Raji (cell line): ENCODE data around the gene TUBGCP2.

ENCODE experiments used
- POLR2A ChIP-seq: IDR thresholded peaks from 2 replicates; pipeline ENCODE4 v1.6.1; 2011; ENCODE audit warnings: low read depth, low read length, control low read depth; ENCODE audit not compliant: insufficient read depth

Gene TUBGCP2

DNA sequence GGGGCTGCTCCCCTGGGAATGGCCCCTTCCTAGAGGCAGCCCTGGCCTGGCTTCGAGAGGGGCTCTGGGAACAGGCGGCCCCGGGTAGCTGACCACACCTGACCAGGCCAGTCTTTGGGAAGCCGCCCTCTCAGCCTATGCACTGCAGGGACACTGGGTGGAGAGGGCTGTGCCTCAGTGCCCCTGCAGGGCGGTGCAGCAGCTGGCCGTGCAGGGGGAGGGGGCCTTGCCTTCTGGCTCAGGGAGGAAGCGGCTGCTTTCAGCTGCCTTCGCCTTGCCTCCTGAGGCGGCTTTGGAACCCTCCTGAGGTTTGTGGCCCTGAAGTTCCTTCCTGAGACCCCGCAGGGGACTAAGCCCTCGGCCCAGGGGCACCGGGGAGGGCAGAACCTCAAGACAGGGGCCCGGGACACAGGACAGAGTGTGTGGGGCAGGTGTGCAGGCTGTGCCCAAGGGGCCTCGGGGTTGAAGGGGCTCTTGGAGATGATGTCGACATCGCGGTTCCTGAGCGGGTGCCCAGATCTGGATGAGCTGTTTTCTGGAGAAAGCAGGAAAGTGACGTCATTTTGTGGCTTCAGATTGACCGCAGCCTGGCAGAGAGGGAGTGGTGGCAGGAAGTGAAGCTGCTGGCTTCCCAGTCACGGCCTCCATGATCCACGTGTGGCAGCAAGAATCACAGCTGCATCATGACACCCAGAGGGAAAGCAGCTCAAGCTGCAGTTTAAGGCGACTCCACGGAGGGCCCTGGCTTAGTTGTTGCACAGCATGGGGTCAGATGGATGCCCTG is 49.7 kb downstream of the TUBGCP2 start:
- TF ChIP-seq POLR2A, result no peak

DNA sequence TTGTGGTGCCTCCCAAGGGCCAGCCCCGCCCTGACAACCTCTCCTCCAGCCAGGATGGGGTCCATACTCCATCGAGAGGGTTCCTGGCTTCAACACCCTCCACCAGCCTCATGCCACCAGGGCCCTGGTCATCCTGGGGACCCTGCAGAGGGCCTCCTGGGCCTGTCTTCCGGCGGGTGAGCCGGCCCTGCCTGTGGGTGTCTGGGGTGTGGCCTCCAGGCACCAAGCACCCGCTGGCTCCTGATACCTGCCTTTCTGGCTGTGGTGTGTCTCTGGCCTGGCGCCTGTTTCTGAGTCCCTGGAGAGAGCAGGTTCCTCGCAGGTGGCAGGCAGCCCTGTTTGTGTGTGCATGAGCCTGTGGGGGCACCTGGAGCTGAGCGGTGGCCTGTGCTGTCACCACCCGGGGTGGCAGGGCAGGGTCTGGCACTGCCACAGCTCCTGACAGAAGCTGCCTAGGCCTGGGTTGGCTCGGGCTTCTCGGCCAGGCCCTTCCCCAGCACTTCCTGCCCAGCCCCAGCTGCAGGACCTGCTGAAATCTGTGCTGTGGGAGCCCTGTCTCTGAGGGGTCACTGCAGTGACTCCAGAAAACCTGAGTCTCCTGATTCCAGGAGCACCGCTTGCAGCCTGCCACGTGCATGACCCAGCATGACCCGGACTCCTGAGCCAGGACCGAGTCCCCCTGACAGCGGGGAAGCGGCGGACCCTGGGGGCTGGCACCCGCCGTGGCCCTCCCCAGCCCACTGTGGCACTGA is 50.4 kb downstream of the TUBGCP2 start:
- TF ChIP-seq POLR2A, result no peak

DNA sequence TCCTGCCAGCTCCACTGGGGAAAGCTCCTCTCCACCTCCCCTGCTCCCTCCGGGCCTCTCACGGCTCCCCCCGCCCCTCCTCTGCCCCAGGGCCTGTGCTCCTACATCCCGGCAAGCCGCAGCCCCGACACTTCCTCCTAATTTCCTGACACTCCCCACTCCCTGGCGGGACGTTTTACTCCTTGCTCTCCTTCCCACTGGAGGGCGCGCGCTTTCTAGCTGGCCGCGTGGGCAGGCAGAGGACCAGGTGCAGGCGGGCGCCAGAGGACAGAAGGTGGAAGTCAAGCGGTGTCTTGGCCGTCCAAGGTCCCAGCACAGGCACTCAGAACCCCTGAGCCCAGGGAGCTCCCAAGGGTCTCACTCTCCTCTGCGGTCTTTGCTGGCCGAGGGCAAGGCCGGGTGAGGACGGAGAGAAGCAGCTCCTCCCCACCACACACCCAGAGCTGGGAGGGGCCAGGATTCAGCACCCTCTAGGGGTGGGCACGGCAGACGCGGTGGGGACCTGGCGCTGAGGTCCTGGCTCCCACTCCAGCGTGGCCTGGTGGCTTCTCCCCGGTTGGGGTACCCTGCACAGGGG is 51.1 kb downstream of the TUBGCP2 start:
- TF ChIP-seq POLR2A, result no peak

DNA sequence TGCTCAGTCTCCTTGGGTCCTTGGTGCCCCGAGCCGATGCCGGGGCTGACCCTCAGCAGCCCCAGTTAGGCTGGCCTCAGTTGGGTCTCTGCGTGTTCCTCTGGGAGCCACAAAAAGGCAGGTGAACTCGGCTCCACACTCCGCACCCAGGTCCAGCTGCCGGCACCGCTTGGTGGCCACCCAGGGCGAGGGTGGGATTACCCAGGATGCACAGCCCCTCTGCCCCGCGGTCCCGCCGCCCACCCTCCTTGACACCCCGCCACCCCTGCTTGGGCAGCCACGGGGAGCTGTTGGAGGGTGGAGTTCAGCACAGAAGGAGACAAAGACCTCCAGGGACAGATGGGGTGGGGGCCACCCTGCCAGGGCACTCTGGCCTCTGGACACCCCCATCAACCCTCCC is 53.3 kb downstream of the TUBGCP2 start:
- no peak for TF ChIP-seq POLR2A

DNA sequence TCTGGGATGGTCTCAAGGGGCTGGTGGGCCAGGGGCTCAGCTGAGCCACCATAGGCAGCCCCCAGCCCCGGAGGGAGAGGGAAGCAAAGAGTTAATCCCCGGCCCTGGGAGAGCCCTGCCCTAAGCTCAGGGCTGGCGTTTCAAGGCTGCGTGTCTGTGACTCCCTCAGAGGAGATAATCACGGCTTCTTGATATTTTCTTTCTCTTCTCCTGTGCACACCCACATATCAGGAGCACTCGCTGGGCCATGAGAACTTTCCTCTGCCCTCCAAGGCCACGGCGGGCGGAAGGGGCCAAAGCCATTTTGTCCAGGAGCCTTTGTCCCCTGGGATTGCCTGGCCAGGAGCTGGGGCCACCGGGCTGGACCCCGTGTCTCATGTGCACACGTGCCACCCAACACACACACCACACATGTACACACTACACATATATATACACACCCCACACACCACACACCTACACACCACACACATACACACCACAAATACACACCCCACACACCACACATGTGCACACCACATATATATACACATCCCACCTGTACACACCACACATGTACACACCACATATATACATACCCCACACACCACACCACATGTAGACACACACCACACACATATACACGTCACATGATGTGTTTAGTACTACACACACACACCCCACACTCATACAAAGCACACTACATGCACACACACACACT is 54.1 kb downstream of the TUBGCP2 start:
- no peak for TF ChIP-seq POLR2A

DNA sequence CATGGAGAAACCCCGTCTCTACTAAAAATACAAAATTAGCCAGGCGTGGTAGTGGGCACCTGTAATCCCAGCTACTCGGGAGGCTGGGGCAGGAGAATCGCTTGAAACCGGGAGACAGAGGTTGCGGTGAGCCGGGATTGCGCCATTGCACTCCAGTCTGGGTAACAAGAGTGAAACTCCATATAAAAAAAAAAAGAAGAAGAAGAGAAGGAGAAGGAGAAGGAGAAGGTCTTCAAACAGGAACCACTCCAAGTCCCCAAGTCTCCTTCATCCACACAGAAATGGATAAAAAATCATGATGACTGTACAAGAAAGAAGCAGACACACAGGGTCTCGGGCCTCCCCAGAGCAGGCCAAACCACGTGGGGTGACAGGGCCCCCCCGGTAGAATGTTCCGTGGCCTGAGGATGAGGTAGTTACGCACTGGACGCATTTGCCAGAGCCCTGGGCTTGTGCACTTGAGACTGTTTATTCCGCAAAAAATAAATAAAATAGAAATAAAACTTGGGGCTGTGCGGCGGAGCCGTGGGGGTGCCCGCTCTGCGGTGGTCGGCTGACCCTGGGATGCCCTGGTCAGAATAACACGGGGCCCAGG is 55.2 kb downstream of the TUBGCP2 start:
- no peak for TF ChIP-seq POLR2A

DNA sequence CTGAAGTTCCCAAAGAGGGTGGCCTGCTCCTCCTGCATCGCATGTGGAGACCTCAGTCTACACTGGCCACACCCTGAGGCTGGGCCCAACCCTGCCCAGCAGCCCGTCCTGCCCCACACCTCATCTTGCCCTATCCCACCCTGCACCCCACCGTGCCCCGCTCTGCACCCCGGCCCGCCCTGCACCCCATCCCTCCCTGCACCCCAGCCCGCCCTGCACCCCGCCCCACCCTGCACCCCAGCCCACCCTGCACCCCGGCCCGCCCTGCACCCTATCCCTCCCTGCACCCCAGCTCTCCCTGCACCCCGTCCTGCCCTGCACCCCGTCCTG is 56.5 kb downstream of the TUBGCP2 start:
- no peak for TF ChIP-seq POLR2A

DNA sequence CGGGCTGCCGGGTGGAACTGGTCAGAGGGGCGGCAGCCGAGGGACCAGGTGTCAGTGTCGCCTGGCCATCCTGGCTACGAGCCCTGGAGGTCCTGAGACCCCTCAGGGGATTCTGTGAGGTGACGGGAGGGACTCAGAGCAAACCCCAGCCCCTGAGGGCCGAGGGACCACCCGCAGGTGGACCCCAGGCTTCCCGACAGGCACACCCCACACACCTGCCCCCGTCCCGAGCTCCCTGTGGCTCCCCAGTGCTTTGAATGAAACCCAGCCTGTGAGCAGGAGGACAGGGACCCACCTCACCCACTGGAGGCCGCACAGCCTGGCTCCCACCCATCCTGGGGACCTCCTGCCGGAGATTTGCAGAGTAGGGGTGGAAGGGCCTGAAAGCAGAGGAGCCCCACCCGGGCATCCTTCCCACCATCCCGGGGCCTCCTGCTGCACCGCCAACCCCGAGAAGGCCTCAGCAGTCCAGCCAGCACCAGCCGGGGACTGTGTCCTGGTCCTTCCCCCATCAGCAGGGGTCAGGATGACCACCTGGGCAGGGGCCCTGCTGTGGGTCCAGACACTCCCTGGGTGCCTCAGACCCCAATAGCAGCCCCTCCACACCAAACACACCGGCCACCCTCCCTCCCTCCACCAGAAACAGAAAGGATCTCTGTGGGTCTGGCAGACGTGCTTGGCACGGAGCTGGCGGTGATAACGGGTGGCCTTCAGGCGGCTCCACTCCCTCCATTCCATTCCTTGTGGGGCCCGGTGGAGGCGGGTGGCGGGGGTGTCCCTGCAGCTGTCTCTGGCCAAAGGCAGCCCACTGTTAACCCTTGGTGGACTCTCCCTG is 57.1 kb downstream of the TUBGCP2 start:
- TF ChIP-seq POLR2A, result no peak

DNA sequence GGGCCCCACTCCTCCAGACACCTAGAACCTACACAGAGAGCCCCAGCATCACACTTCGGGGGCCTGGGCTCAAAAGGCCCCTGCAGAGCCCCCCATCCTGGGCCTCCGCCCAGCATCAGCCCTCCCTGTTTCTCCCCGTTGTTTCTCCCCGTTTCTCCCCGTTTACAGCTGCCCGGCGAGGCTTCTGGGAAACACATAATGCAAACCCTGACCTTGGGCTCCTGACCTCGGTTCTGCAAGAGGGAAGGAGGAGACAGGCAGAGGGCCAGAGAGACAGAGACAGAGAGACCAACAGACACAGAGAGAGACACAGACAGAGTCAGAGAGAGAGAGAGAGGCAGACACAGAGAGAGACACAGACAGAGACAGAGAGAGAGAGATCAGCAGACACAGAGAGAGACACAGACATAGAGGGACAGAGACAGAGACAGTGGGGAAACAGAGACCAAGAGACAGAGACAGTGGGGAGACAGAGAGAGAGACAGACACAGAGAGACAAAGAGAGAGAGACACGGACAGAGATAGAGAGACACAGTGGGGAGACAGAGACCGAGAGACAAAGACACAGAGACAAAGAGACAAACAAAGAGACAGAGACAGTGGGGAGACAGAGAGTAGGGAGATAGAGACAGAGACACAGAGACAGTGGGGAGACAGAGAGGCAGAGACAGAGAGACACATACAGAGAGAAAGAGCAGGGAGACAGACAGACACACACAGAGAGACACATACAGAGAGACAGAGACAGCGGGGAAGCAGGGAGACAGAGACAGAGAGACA is 58.5 kb downstream of the TUBGCP2 start:
- TF ChIP-seq POLR2A, result no peak

DNA sequence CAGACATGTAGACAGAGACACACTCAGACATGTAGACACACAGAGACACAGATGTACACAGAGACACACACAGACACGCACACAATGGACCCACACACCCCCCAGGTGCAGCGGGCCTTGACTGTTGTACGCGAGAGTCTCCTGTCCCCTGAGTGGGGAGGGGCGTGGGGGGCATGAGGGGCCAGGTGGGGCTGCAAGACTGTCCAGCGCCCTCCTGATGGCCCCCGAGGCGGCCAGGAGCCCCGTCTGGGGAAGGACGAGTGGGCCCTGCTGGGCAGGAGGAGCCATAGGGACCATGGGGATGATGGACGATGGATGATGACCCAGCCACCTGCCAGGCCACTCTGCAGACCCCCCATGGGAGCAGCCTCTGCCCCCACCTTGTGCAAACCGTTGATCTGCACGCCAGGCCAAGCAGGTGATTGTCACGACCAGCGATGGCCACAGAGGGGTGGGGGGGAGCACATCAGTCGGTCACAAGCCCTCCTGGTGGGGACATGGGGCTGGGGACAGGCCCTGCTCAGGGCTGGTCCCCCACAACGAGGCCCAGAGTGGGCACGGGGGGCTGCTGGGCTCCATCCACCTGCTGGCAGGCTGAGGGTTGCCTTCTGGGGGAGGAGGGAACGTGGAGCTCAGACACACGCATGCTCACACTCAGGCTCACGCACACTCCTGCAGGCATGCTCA is 59.4 kb downstream of the TUBGCP2 start:
- TF ChIP-seq POLR2A, result no peak

DNA sequence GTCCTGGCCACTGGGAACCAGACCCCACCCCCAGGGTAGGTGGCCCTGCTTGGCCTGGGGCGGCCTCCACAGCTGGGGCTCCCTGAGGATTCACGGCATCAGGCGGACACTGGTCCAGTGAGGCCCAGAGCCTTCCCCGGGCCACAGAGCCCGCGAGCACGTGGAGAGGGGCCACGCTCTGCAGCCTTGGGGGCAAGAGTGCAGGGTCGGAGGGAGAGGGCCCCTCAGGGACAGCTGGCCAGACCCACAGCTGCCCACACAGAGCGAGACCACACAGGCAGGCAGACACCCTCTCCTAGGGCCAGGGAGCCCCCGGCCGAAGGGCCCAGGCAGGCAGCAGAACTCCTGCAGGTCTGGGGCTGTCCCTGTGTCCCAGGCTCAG is 60.3 kb downstream of the TUBGCP2 start:
- TF ChIP-seq POLR2A, result no peak

DNA sequence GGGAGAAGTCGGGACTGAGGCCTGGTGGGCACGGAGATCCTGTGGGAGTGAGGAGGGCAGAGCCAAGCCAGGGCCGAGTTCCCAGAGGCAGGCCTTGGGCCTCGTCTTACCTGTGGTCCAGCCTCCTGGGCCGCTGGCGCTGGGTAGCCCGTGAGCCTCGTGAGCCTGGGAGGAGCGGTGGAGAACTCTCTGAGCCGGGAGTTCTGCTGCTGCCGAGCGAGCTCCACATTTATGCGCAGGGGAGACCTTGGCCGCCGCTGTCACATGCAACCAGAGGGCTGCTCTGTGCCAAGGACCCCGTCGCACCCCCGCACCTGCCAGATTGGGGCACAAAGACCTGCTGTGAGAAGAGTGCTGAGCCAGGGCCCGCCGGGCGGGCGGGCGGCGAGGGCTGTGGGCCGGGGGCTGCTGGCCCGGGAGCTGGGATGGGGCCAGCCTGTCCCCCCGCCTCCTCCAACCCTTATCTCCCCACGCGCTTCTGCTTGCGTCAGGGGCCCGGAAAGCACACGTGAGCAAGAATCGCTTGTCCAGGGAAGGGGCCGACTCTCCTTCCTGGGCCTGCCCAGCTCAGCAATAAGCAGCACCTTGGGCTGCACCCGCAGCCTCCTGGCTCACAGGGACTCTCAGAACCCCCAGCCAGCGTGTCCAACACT is 60.9 kb downstream of the TUBGCP2 start:
- TF ChIP-seq POLR2A, result no peak

DNA sequence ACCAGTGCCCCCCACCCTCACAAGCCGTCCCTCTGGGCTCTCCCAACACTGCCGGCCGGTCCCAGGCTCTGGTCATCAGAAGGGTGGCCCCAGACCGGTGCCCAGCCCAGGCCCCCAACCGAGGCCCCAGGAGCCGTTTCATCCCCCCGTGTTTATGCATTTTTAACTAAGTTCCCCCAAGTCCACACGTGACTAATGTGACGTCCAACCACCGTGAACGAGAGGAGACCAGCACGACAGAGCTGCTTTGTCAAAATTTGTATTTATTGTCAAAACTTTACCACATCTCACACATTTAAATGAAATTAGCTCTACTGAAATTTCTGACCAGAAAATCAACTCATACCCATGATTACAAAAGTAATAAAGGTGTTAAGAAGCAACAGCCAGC is 62.4 kb downstream of the TUBGCP2 start:
- TF ChIP-seq POLR2A, result no peak
